AG04449 (cell line): ENCODE results near the gene PHC2.

ENCODE experiments used
- CTCF ChIA-PET: fragments of 350-600 bp; formaldehyde crosslinking; extraction: SDS; loops from one replicate; lab custom pipeline; 2021; ENCODE audit warnings: antibody characterized with exemption; lab: Yijun Ruan, JAX
- POLR2A ChIA-PET: fragments of 400-600, 350-600 bp; formaldehyde crosslinking; extraction: SDS; loops from one replicate; lab custom pipeline; 2020; ENCODE audit warnings: antibody characterized with exemption, inconsistent platforms; lab: Yijun Ruan, JAX
- DNase-seq: peaks from one replicate; pipeline ENCODE4 v3.0.0-alpha.2; 2010; ENCODE audit warnings: low read depth, low spot score
- H3K4me3 ChIP-seq: 2 replicates; pipeline ENCODE4 v1.5.1; 2011; ENCODE audit warnings: low read depth, mild to moderate bottlenecking, control low read depth, low read length
- TF ChIP-seq, protein P1 (sequence below): IDR thresholded peaks from one replicate; pipeline ENCODE4 v1.5.1; 2011; ENCODE audit warnings: mild to moderate bottlenecking, moderate library complexity, low read length, control low read depth, inconsistent platforms; ENCODE audit not compliant: insufficient read depth; ENCODE audit errors: missing control alignments

Gene PHC2

GRCh38 chr1:33320619-33321165 lies 110.2 kb downstream of the PHC2 start, which contains the start of gene A3GALT2:
TSS of gene A3GALT2 (minus strand) at chr1:33321098. CDS start at chr1:33321098, 0 bp downstream.
- CTCF ChIA-PET, result interaction anchor here (1.1 to 3.4 kb wide), 4 partner anchors 25 to 153 kb away, joined by 3 to 26 read pairs (median 6); no protein-coding TSS in a partner anchor
- TF ChIP-seq, protein P1, sequence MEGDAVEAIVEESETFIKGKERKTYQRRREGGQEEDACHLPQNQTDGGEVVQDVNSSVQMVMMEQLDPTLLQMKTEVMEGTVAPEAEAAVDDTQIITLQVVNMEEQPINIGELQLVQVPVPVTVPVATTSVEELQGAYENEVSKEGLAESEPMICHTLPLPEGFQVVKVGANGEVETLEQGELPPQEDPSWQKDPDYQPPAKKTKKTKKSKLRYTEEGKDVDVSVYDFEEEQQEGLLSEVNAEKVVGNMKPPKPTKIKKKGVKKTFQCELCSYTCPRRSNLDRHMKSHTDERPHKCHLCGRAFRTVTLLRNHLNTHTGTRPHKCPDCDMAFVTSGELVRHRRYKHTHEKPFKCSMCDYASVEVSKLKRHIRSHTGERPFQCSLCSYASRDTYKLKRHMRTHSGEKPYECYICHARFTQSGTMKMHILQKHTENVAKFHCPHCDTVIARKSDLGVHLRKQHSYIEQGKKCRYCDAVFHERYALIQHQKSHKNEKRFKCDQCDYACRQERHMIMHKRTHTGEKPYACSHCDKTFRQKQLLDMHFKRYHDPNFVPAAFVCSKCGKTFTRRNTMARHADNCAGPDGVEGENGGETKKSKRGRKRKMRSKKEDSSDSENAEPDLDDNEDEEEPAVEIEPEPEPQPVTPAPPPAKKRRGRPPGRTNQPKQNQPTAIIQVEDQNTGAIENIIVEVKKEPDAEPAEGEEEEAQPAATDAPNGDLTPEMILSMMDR, result no peak
- H3K4me3 ChIP-seq, result no peak within 1 kb of the TSS
- DNase-seq, result no peak
- POLR2A ChIA-PET, result interaction anchor here (0.6 to 1.6 kb wide), 3 partner anchors 19 to 363 kb away, joined by 3 to 6 read pairs (median 3); no protein-coding TSS in a partner anchor

- ChIA-PET CTCF (interaction anchor here (1.0 to 3.4 kb wide), 4 partner anchors 25 to 154 kb away, joined by 3 to 26 read pairs (median 3); no protein-coding TSS in a partner anchor), POLR2A (interaction anchor here (1.1 to 1.6 kb wide), 2 partner anchors 19 to 22 kb away, joined by 3 to 6 read pairs; no protein-coding TSS in a partner anchor)
- no peak for DNase-seq
- H3K4me3 ChIP-seq, result no peak overlapping the region
- TF ChIP-seq, protein P1, result no peak
Observed at GRCh38 chr1:33319949-33320618, 110.8 kb downstream of the PHC2 start.

DNA sequence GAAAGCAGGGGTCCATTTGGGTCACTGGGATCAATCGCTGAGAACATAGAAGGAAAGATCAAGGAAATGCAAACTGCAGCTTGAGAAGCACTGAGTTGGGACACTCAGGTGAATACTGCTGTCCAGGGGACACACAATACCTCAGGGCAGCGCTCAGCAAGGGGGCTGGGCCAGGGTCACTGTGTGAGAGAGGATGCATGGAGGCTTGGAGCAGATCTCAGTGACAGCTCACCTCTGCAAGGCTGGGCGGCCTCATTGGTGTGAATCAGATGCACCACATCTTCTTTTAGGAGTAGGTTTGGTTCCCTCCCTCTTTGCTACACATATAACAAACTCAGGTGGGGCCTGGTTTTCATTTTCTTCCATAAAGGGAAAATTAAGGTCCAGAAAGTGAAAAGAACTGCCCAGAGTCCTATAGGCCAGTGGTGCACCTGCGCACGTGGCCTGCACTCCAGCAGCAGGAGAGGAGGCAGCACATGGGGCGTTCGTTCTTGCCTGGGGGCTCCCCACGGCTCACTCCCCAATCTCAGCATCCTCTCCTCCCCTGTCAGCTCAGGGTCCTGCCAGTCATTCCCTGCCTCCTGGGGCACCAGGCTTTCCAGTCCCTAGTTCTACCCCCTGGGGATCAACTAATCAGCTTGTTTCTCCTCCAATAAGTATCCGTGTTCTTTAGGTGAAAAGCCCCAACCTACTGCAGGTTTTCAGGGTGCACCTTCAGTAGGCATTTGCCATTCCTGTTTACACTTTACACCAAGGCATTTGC lies 111.5 kb downstream of the PHC2 start:
- ChIA-PET POLR2A (interaction anchor here (1.1 kb wide), 1 partner anchor 20 kb away, joined by 3 read pairs; no protein-coding TSS in a partner anchor), CTCF (interaction anchor here (1.0 to 3.4 kb wide), 3 partner anchors 24 to 152 kb away, joined by 3 to 26 read pairs (median 6); no protein-coding TSS in a partner anchor)
- H3K4me3 ChIP-seq, result no peak overlapping the region
- TF ChIP-seq, protein P1, result no peak
- no peak for DNase-seq

DNA sequence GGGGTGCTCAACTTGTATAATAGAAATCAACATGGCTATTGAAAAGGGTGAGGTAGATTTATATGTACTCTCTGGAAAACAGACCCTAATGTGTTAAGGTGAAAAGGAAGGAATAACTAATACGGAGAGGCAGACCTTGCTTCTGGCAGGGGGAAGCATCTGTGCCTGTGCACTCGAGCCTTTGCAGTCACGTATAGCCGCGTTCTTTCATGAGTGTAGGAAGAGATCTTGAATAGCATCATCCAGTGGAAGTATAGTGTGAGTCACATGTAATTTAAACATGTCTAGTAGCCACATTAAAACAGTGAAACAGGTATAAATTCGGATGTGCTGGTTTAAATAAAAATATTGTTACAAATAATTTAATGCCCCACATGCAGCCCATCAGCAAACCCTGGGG lies 112.9 kb downstream of the PHC2 start:
- H3K4me3 ChIP-seq, result no peak overlapping the region
- TF ChIP-seq, protein P1, result no peak
- no peak for DNase-seq
- ChIA-PET CTCF (interaction anchor here (1.1 to 1.7 kb wide), 2 partner anchors 22 to 153 kb away, joined by 4 to 6 read pairs; no protein-coding TSS in a partner anchor), POLR2A (no interaction called here)

DNA sequence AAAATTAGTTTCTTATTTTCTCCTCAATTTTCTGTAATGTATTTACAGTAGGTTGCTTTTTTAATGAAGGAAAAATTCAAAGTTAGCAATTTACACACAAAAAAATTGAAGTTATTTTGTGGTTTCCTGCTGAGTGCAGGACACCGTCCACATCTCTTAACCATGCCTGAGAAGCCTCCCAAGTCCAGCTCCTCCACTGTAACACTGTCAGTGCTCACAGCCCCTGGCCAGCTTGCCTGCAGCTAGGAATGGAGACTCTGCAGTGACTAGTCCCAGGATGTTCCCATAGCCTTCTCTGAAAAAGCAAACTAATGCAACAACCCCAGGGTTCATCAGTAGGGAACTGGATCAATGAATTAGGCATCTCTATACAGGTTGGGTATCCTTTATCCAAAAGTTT lies 113.5 kb downstream of the PHC2 start:
- POLR2A ChIA-PET, result no interaction called here
- DNase-seq, result no peak
- no peak overlapping the region for H3K4me3 ChIP-seq
- TF ChIP-seq, protein P1, result no peak
- CTCF ChIA-PET, result interaction anchor here (1.1 kb wide), 1 partner anchor 22 kb away, joined by 4 read pairs; no protein-coding TSS in a partner anchor
